Thoracic aorta (tissue), 2 donors: ENCODE results near the gene ANTXR2. TPM values are rescaled to one million over a fixed set of nuclear protein-coding genes. Genes with fewer than 3 reads are reported as not detected.

ENCODE experiments used
- ATAC-seq: fragments of 150-250 bp; one replicate; pipeline ENCODE4 v1.8.0; 2017; ENCODE audit warnings: low read depth; ENCODE audit not compliant: insufficient number of reproducible peaks, low FRiP score
- DNase-seq: peaks from one replicate; pipeline ENCODE4 v3.0.0-alpha.2; 2020; ENCODE audit warnings: low spot score
- H3K27ac ChIP-seq, 2 donors: fragments of 200-600 bp; sonication (generic); 1 replicate in 1 of 2; 2 replicates in 1 of 2; pipeline ENCODE4 v1.5.1; 2016; ENCODE audit warnings: mild to moderate bottlenecking in 2 of 2, moderate library complexity in 2 of 2
- H3K27me3 ChIP-seq: fragments of 200-600 bp; sonication (generic); replicated peaks from 2 replicates; pipeline ENCODE4 v1.6.0; 2016; ENCODE audit warnings: mild to moderate bottlenecking; ENCODE audit not compliant: insufficient read depth
- H3K36me3 ChIP-seq: fragments of 200-600 bp; sonication (generic); one replicate; pipeline ENCODE4 v1.5.1; 2016
- H3K4me1 ChIP-seq, 2 donors: fragments of 200-600 bp; sonication (generic); 1 replicate in 1 of 2; 2 replicates in 1 of 2; pipeline versions ENCODE4 v1.5.1 to v1.6.0; 2016; ENCODE audit warnings: low read depth in 2 of 2, mild to moderate bottlenecking in 1 of 2; ENCODE audit not compliant: control insufficient read depth in 1 of 2
- H3K4me3 ChIP-seq: fragments of 200-600 bp; sonication (generic); 2 replicates; pipeline ENCODE4 v1.5.1; 2016; ENCODE audit warnings: mild to moderate bottlenecking
- H3K9me3 ChIP-seq: fragments of 200-600 bp; sonication (generic); 2 replicates; pipeline ENCODE4 v1.5.1; 2016
- CTCF ChIP-seq: fragments of 200-600 bp; sonication (generic); IDR thresholded peaks from one replicate; pipeline ENCODE4 v1.5.1; 2019; ENCODE audit warnings: antibody characterized with exemption
- total RNA-seq, 2 donors: library from RNA; depleted of rRNA; stranded (reverse); fragments of >200 nt; gene quantifications; one replicate each; pipeline versions ENCODE4 v1.1.0 to v1.2.3, GENCODE V29; 2016

Gene ANTXR2
- total RNA-seq, 2 donors from 2014 or later, result 48.3 to 63.8 TPM

GRCh38 chr4:80092088-80092487, 19.1 kb upstream of the ANTXR2 start:
- H3K27ac ChIP-seq, result no peak overlapping the region
- DNase-seq, result no peak
- no peak for ATAC-seq

DNA sequence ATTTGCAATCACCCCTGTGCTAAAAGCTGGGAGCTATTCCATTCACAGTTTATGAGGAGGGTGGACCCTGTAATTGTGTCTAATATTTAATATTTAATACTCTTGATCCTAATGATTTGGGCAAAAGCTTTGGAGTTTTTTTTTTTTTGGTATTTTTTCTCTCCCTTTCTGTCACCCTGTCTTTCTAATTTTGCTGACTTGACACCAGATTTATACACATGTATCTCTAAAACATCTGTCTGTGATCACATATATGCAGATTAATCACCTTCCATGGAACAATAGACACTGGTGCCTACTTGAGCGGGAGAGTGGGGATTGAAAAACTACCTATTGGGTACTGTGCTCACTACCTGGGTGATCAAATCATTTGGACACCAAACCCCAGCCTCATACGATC, 18.7 kb upstream of the ANTXR2 start:
- ATAC-seq (no peak), DNase-seq (no peak)
- Histone ChIP-seq H3K4me3 (no peak overlapping the region), H3K4me1 (no peaks in the 10 kb centered on the region), H3K9me3 (no peaks in the 10 kb centered on the region), H3K36me3 (no peaks in the 10 kb centered on the region), H3K27me3 (no peaks in the 10 kb centered on the region), H3K27ac (no peak overlapping the region)
- no peak for TF ChIP-seq CTCF

More at GRCh38 chr4:80092088-80092487, 19.1 kb upstream of the ANTXR2 start:
- no peak for TF ChIP-seq CTCF
- H3K4me3 ChIP-seq, result no peak overlapping the region
- no peaks in the 10 kb centered on the region for H3K36me3 ChIP-seq
- no peaks in the 10 kb centered on the region for H3K9me3 ChIP-seq
- no peaks in the 10 kb centered on the region for H3K4me1 ChIP-seq
- H3K27me3 ChIP-seq, result no peaks in the 10 kb centered on the region

- no peak for ATAC-seq
- Histone ChIP-seq H3K4me3 (no peak overlapping the region), H3K27ac (no peak overlapping the region), H3K9me3 (no peaks in the 10 kb centered on the region), H3K4me1 (no peaks in the 10 kb centered on the region), H3K36me3 (no peaks in the 10 kb centered on the region), H3K27me3 (no peaks in the 10 kb centered on the region)
- no peak for TF ChIP-seq CTCF
- DNase-seq, result no peak
Measured at GRCh38 chr4:80091184-80091583, 18.2 kb upstream of the ANTXR2 start.

- Histone ChIP-seq H3K27me3 (no peaks in the 10 kb centered on the region), H3K27ac (no peak overlapping the region), H3K9me3 (no peaks in the 10 kb centered on the region), H3K4me1 (no peaks in the 10 kb centered on the region), H3K4me3 (no peak overlapping the region), H3K36me3 (no peaks in the 10 kb centered on the region)
- no peak for DNase-seq
- ATAC-seq, result no peak
- no peak for TF ChIP-seq CTCF
Measured at GRCh38 chr4:80090090-80090489, 17.1 kb upstream of the ANTXR2 start.

DNA sequence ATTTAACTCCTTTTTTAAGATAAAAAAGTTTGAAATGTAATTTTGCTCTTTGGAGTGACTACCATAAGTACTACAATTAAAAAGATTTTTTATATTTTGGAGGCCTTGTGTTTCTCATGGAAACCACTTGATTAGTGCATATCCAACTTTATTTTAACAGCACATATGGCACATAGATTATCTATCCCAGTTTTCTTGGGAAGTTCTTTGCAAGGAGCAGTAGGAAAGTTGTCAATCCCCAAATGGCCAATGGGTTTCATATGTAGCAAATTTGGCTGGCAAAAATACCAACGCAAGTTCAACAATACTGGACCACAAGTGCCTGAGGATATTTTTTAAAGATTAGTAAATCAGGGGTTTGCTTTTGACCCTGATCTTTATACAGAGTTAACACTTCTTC, 15.4 kb upstream of the ANTXR2 start:
- no peaks in the 10 kb centered on the region for H3K4me1 ChIP-seq
- no peak for ATAC-seq

More for the DNA sequence above, 15.4 kb upstream of the ANTXR2 start:
- Histone ChIP-seq H3K4me3 (no peak overlapping the region), H3K9me3 (no peaks in the 10 kb centered on the region), H3K36me3 (no peaks in the 10 kb centered on the region), H3K27me3 (no peaks in the 10 kb centered on the region), H3K27ac (no peak overlapping the region)
- DNase-seq, result no peak
- no peak for TF ChIP-seq CTCF
